GM11168 (cell line): ENCODE measurements around the gene CLIP3.

Experiments
- in situ Hi-C: fragments of 300-500 bp; cut with MboI; formaldehyde crosslinking; loops from one replicate; pipeline ENCODE4 v1.12.0; 2022; ENCODE audit warnings: low sequenced_read_pairs; ENCODE audit not compliant: unreplicated experiment

Gene CLIP3

DNA sequence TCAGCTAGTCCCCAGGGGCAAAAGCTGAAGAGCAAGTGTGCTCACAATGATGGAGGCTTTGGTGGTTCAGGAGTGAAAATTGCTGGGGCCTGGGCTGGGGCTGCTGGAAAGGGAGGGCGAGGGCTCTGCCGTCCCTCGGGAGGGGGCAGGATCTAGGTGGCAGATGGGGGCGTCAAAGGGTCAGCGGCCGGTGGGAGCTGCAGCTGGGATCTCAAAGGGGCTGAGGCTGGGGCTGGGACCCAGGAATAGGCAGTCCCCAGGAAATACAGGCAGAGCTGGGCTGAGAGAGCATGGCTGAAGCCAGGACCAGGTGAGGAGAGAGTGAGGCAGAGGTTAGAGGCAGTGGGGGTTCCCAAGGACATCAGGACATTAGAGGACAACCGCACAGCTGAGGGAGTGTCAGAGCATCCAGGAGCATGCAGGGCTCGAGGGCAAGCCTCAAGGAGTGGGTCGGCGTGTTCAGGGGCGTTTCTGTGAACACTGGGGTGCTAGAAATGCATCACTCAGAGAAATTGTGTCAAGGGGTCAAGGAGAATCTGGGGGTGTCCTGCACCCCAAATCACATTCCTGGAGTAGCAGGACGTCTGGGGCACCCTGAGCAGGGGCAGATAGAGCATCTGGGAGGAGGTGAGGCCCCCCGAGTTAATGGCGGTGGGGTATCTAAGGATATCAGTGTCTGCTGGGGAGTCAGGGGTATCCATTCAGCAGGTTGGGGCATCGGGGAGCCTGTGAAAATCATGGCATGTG, 22.9 kb downstream of the CLIP3 start:
- in situ Hi-C loops: no loop called here

- in situ Hi-C loops: no loop called here
Measured at GRCh38 chr19:36009220-36009619, 23.5 kb downstream of the CLIP3 start.

GRCh38 chr19:36008336-36008978, 24.2 kb downstream of the CLIP3 start, which contains the start of gene SYNE4:
Gene SYNE4, minus strand, starts transcription at chr19:36008813. Its CDS starts 132 bp downstream, at chr19:36008681.
- in situ Hi-C loops: no loop called here

DNA sequence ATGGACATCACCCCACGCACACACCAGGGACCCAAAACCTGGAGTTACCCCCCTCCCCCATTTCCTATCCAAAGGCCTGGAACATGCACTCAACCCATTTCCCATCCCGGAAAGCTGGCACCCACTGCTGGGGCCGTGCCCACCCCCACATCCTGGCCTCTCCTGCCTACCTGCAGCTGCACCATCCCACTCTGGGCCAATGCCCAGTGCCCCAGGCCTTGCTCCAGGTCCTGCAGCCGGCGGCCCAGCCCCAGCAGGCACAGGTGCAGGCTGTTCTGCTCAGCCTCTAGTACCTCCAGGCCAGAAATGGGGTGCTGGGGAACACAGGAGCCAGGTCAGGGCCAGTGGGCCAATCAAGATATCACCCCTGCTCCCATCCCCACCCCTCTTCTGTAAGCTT, 25.7 kb downstream of the CLIP3 start:
- in situ Hi-C loops: no loop called here

DNA sequence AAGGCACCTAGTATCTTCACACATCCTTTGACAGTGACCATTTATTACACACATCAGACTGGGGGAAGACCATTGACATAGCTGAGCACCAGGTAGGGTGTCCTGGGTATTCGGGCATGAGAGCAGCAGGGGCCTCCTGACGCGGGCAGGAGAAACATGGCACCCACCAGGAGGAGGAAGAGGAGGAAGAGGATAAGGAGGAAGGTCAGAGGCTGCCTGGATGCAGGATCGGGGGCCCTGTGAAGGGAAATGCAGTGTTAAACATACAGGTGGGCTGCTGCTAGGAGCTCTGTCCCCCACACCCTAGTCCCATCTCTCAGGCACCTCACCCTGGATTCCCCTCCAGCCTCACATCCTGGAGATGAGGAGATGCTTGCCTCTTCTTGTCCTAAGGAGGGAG, 29.4 kb downstream of the CLIP3 start:
- in situ Hi-C loops: no loop called here

DNA sequence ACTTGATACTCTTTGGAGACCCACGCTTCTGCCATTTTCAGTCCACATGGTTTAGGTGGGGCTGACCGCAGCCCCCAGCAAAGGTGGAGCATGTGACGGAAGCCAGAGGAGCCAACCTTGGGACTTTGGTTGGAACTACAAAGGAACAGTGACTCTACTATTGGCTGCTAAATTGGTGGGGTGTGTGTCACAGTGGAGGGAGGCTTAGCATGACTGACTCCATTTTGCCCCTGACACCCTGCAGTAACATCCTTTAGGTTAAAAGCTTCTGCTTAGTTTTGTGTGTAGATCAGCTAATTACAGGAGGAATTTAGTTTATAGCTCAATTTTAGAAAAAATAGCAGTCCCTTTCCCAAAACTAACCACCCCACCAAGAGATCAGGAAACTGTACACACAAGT, 31.1 kb downstream of the CLIP3 start:
- in situ Hi-C loops: no loop called here

DNA sequence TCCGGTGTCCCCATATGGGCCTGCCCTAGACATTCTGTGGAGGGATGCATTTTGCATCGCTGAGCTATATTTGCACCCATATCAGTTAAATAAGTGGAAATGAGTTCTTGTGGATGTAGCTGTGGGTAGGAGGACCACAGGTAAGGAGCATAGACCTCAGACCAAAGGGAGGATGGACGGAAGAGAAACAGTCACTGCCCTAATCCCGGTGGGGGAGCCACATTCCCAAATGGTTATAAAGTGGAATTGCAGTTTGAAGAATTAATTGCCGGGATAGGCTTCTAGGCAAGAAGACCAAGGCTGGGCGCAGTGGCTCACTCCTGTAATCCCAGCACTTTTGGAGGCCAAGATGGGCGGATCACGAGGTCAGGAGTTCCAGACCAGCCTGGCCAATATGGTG, 35.9 kb downstream of the CLIP3 start:
- in situ Hi-C loops: no loop called here

GRCh38 chr19:35995048-35995993, 37.4 kb downstream of the CLIP3 start, which contains the start of gene SDHAF1:
Gene SDHAF1, plus strand, starts transcription at chr19:35995188. Its CDS starts 87 bp downstream, at chr19:35995275.
- in situ Hi-C loops: no loop called here

DNA sequence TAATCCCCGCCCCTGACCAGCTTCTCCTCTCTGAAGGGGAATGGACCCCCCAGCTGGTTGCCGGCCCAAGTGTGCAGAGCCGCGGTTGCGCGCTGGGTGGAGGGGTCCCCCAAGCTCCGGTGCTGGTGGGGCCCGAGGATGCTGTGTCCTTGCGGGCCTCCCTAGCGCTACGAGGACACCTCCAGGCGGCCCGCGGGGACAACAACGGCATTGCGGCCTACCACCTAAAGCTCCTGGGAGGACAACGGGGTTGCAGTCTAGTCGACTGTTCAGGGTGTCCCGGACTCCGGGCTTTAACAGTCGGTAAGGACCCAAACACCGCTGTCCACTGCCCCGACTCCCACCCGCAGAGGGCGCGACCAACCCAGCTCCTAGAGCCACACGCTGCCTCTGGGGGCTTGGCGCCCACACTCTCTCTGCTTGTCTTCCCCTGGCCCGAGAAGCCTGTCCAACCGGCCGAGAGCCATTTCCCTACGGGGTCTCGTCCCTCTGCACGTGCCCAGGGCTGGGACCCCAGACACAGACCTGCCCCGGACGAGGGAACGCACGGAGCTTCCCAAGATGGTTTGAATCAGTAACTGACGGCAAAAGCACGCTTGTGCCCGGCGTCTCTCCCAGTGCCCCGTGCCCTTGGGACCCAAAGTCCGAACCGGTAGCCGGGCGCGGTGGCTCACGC, 38.6 kb downstream of the CLIP3 start:
- in situ Hi-C loops: no loop called here

DNA sequence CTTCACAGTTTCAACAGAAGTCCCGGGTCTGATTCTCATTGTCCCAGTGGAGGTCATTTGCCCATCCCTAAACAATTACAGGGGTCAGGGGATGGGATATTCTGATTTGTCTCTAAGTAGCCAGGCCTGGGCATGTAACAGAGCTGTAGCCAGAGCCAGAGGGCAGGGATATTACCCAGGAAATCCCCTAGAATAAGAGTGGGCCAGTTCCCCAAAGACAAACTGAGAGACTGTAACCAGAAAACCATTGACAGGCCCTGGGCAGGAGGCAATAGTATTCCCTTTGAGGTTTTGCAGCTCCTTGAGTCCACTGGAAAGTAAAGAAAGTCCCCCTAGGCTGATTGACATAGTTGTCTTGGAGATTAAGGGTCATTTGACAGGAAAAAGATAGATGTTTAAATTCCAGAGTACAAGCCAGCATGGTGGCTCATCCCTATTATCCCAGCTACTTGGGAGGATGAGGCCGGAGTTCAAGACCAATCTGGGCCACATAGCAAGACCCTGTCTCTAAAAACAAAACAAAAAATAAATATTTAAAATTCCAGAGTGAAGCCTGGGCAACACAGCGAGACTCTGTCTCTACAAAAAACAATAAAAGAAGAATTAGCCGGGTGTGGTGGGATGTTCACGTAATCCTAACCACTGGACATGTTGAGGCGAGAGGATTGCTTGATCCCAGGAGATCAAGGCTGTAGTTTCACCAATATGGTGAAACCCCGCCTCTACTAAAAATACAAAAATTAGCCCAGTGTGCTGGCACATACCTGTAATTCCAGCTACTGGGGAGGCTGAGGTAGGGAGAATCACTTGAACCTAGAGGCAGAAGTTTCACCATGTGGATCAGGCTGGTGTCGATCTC, 39.5 kb downstream of the CLIP3 start:
- in situ Hi-C loops: no loop called here

- in situ Hi-C loops: no loop called here
Measured at GRCh38 chr19:35991731-35992450, 40.8 kb downstream of the CLIP3 start.

DNA sequence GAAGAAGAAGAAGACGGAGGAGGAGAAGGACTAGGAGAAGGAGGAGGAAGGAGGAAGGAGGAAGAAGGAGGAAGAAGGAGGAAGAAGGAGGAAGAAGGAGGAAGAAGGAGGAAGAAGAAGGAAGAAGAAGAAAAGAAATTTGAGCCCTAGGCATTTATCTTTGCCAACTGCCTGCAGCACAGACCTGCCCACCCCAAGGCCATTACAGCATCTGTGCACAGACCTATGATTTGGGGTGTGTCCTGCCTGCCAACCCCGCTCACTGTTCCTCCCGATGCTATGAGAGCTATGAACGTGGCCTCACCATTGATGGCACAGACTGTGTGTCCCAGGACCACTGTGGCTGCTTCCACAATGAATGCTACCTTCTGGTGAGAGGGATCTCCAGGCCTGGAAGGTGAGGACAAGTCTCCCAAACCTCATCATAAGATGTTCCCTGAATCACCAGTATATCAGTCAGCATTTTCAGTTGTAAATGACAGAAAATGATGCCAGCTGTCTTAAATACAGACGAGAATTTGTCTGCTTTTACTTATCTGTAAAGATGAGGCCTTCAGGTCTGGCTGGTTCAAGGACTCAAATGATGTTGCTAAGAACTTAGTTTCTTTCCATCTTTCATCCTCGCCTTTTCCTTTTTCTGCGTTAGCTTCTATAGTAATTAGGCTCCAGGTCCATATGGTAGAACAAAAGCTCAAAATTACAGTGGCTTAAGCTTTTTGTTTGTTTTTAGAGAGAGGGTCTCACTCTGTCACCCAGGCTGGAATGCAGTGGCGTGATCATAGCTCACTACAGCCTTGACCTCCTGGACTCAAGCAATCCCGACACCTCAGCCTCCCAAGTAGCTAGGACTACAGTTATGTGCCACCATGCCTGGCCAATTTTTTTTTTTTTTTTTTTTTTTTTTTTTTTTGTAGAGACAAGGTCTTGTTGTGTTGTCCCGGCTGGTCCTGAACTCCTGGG, 41.6 kb downstream of the CLIP3 start:
- in situ Hi-C loops: no loop called here

GRCh38 chr19:35990156-35990555, 42.5 kb downstream of the CLIP3 start:
- in situ Hi-C loops: no loop called here

DNA sequence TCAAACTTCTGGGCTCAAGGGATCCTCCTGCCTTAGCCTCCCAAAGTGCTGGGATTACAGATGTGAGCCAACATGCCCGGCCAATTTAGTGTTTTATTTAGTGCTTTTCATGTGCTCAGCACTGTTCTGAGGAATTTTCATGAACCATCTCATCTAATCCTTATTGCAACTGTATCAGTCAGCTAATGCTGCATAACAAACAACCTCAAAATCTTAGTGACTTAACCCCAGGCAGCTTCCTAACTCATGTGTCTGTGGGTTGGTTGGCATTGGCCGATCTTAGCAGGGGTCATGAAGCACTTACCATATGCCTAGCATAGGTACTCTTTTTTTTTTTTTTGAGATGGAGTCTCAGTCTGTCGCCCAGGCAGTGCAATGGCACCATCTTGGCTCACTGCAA, 43.8 kb downstream of the CLIP3 start:
- in situ Hi-C loops: no loop called here

- in situ Hi-C loops: no loop called here
Measured at GRCh38 chr19:35987571-35987896, 45.1 kb downstream of the CLIP3 start.

GRCh38 chr19:35986664-35987570, 45.8 kb downstream of the CLIP3 start:
- in situ Hi-C loops: no loop called here

GRCh38 chr19:35986111-35986510, 46.6 kb downstream of the CLIP3 start:
- in situ Hi-C loops: no loop called here
